ENCODE results near the gene SPATS2L. TPM values are rescaled to one million over a fixed set of nuclear protein-coding genes. Genes with fewer than 3 reads are reported as not detected.

Gene SPATS2L
- total RNA-seq, 2 donors from 2014 or later: 77.4 to 88.7 TPM

DNA sequence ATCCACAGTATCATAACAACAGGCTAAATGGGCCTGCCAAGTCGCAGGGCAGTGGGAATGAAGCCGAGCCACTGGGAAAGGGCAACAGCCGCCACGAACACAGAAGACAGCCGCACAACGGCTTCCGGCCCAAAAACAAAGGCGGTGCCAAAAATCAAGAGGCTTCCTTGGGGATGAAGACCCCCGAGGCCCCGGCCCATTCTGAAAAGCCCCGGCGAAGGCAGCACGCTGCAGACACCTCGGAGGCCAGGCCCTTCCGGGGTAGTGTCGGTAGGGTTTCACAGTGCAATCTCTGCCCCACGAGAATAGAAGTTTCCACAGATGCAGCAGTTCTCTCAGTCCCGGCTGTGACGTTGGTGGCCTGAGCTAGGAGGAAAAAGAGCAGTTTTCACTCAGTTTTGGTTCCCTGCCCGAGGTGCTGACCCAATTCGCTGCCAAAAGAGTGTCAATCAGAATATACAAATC is 171.2 kb downstream of the SPATS2L start:
- Histone ChIP-seq H3K27me3 (replicated peaks; ENCODE audit: insufficient read depth) (no peaks in the 10 kb centered on the region), H3K27ac (no peak overlapping the region), H3K9me3 (no peaks in the 10 kb centered on the region), H3K4me1 (replicated peaks) (peaks cover 11% of the 10 kb centered on the region), H3K36me3 (no peaks in the 10 kb centered on the region), H3K4me3 (no peak overlapping the region)
- DNase-seq (ENCODE audit: low spot score): no peak
- 78% methylated on average over 21 of the region's 21 CpGs for WGBS
- no peak for TF ChIP-seq POLR2A (IDR thresholded peaks at IDR 0.05)
- no peak for TF ChIP-seq POLR2AphosphoS5 (IDR thresholded peaks at IDR 0.05)
- TF ChIP-seq, protein P1, sequence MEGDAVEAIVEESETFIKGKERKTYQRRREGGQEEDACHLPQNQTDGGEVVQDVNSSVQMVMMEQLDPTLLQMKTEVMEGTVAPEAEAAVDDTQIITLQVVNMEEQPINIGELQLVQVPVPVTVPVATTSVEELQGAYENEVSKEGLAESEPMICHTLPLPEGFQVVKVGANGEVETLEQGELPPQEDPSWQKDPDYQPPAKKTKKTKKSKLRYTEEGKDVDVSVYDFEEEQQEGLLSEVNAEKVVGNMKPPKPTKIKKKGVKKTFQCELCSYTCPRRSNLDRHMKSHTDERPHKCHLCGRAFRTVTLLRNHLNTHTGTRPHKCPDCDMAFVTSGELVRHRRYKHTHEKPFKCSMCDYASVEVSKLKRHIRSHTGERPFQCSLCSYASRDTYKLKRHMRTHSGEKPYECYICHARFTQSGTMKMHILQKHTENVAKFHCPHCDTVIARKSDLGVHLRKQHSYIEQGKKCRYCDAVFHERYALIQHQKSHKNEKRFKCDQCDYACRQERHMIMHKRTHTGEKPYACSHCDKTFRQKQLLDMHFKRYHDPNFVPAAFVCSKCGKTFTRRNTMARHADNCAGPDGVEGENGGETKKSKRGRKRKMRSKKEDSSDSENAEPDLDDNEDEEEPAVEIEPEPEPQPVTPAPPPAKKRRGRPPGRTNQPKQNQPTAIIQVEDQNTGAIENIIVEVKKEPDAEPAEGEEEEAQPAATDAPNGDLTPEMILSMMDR (IDR thresholded peaks at IDR 0.05): no peak
- intact Hi-C loops (cut with DNase I): no loop called here

GRCh38 chr2:200479692-200480265 is 173.3 kb downstream of the SPATS2L start:
- Histone ChIP-seq H3K27me3 (replicated peaks; ENCODE audit: insufficient read depth) (no peaks in the 10 kb centered on the region), H3K4me1 (replicated peaks) (peaks cover 11% of the 10 kb centered on the region), H3K36me3 (no peaks in the 10 kb centered on the region), H3K4me3 (no peak overlapping the region), H3K27ac (peak overlapping the region; percentile 6 to 32), H3K9me3 (no peaks in the 10 kb centered on the region)
- DNase-seq (ENCODE audit: low spot score): peak; percentile 51
- WGBS: 16% methylated on average over 8 of the region's 8 CpGs
- intact Hi-C loops (cut with DNase I): loop anchor here (5.0 kb wide), 1 partner anchor 497 kb away; no protein-coding TSS in a partner anchor
- TF ChIP-seq, protein P1 (IDR thresholded peaks at IDR 0.05): no peak
- TF ChIP-seq POLR2AphosphoS5 (IDR thresholded peaks at IDR 0.05): peak; percentile 77

- Histone ChIP-seq H3K4me1 (replicated peaks) (peaks cover 11% of the 10 kb centered on the region), H3K27ac (no peak overlapping the region), H3K27me3 (replicated peaks; ENCODE audit: insufficient read depth) (no peaks in the 10 kb centered on the region), H3K4me3 (no peak overlapping the region), H3K36me3 (no peaks in the 10 kb centered on the region), H3K9me3 (no peaks in the 10 kb centered on the region)
- TF ChIP-seq POLR2A (IDR thresholded peaks at IDR 0.05) (no peak), POLR2AphosphoS5 (IDR thresholded peaks at IDR 0.05) (no peak)
- TF ChIP-seq, protein P1 (IDR thresholded peaks at IDR 0.05): no peak
- intact Hi-C loops (cut with DNase I): loop anchor here (5.0 kb wide), 1 partner anchor 500 kb away; no protein-coding TSS in a partner anchor
- DNase-seq (ENCODE audit: low spot score): no peak
Observed at GRCh38 chr2:200482194-200482593, 175.7 kb downstream of the SPATS2L start.

GRCh38 chr2:200483729-200484198 is 177.3 kb downstream of the SPATS2L start:
- TF ChIP-seq POLR2A (IDR thresholded peaks at IDR 0.05) (no peak), POLR2AphosphoS5 (IDR thresholded peaks at IDR 0.05) (peak; percentile 46)
- TF ChIP-seq, protein P1 (IDR thresholded peaks at IDR 0.05): peak in 3 of 4 experiments; percentile 26 to 72 (median 66)
- Histone ChIP-seq H3K27me3 (replicated peaks; ENCODE audit: insufficient read depth) (no peaks in the 10 kb centered on the region), H3K9me3 (no peaks in the 10 kb centered on the region), H3K36me3 (no peaks in the 10 kb centered on the region), H3K4me3 (no peak overlapping the region), H3K4me1 (replicated peaks) (peaks cover 8% of the 10 kb centered on the region), H3K27ac (peak overlapping the region; percentile 3 to 15)
- 31% methylated on average over 4 of the region's 4 CpGs for WGBS
- intact Hi-C loops (cut with DNase I): loop anchor here (5.0 kb wide), 1 partner anchor 501 kb away; no protein-coding TSS in a partner anchor
- DNase-seq (ENCODE audit: low spot score): peak; percentile 71

DNA sequence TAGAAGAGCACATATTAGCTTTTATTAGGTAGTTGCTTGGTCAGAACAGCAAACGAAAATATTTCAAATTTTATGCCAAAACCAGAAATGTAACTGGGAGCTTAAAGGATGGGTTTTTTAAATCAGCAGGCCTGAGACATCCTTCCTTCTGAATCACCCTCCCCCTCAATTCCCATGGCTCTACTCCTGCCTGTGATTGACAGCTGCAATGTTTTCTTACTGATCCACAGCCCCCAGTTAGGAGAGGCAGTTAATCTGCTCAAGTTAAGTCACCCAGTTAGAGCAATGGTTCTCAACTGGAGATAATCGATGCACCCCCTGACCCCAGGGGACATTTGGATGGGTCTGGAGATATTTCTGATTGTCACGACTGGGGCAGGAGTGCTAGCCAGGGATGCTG is 178.4 kb downstream of the SPATS2L start:
- Histone ChIP-seq H3K9me3 (no peaks in the 10 kb centered on the region), H3K27me3 (replicated peaks; ENCODE audit: insufficient read depth) (no peaks in the 10 kb centered on the region), H3K4me1 (replicated peaks) (peaks cover 4% of the 10 kb centered on the region), H3K36me3 (no peaks in the 10 kb centered on the region), H3K27ac (no peak overlapping the region), H3K4me3 (no peak overlapping the region)
- no peak for DNase-seq (ENCODE audit: low spot score)
- TF ChIP-seq POLR2A (IDR thresholded peaks at IDR 0.05) (no peak), POLR2AphosphoS5 (IDR thresholded peaks at IDR 0.05) (no peak)
- TF ChIP-seq, protein P1 (IDR thresholded peaks at IDR 0.05): no peak
- WGBS: 84% methylated on average over 3 of the region's 3 CpGs
- intact Hi-C loops (cut with DNase I): loop anchor here (5.0 kb wide), 1 partner anchor 503 kb away; no protein-coding TSS in a partner anchor

Measured in prostate gland (tissue), 2 donors.